SK-N-SH (cell line): ENCODE results near the gene TEKT1.

ENCODE experiments used
- TF ChIP-seq, protein P1 (sequence below): fragments of 150-350 bp; IDR thresholded peaks from 2 replicates; pipeline ENCODE4 v1.6.1; 2016; ENCODE audit warnings: mild to moderate bottlenecking, low read depth, low read length
- TF ChIP-seq, protein P2 (sequence below): fragments of 200-600 bp; sonication (generic); IDR thresholded peaks from 2 replicates; pipeline ENCODE4 v1.6.1; 2017; ENCODE audit warnings: antibody characterized with exemption, mild to moderate bottlenecking, moderate library complexity
- TF ChIP-seq, protein P3 (sequence below): fragments of 150-350 bp; IDR thresholded peaks from 2 replicates; pipeline ENCODE4 v1.6.1; 2017; ENCODE audit warnings: antibody characterized with exemption, low read length, low read depth, borderline replicate concordance

DNA sequence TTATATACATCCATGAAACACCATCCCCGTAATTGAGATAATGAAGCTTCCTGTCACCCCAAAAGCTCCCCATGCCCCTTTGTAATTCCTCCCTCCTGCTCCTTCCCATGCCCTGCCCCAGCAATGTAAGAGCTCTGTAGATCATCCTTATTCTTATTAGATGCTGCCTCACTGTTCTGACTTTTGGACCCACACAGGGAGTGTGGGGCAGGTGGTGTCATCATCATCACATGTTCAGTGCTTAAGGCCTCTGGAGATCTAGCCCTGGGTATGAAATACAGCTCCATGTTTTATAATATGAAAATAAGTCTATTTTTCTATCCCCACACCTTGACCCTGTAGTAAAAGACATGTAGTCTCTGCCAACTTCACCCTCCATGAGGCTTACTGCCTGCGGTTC is 73.8 kb downstream of the TEKT1 start:
- TF ChIP-seq, protein P1, sequence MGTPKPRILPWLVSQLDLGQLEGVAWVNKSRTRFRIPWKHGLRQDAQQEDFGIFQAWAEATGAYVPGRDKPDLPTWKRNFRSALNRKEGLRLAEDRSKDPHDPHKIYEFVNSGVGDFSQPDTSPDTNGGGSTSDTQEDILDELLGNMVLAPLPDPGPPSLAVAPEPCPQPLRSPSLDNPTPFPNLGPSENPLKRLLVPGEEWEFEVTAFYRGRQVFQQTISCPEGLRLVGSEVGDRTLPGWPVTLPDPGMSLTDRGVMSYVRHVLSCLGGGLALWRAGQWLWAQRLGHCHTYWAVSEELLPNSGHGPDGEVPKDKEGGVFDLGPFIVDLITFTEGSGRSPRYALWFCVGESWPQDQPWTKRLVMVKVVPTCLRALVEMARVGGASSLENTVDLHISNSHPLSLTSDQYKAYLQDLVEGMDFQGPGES, result no peak
- TF ChIP-seq, protein P2, sequence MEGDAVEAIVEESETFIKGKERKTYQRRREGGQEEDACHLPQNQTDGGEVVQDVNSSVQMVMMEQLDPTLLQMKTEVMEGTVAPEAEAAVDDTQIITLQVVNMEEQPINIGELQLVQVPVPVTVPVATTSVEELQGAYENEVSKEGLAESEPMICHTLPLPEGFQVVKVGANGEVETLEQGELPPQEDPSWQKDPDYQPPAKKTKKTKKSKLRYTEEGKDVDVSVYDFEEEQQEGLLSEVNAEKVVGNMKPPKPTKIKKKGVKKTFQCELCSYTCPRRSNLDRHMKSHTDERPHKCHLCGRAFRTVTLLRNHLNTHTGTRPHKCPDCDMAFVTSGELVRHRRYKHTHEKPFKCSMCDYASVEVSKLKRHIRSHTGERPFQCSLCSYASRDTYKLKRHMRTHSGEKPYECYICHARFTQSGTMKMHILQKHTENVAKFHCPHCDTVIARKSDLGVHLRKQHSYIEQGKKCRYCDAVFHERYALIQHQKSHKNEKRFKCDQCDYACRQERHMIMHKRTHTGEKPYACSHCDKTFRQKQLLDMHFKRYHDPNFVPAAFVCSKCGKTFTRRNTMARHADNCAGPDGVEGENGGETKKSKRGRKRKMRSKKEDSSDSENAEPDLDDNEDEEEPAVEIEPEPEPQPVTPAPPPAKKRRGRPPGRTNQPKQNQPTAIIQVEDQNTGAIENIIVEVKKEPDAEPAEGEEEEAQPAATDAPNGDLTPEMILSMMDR, result no peak
- TF ChIP-seq, protein P3, sequence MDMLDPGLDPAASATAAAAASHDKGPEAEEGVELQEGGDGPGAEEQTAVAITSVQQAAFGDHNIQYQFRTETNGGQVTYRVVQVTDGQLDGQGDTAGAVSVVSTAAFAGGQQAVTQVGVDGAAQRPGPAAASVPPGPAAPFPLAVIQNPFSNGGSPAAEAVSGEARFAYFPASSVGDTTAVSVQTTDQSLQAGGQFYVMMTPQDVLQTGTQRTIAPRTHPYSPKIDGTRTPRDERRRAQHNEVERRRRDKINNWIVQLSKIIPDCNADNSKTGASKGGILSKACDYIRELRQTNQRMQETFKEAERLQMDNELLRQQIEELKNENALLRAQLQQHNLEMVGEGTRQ, result no peak
